Measurements from ENCODE around the gene ASB17. TPM values are rescaled to one million over a fixed set of nuclear protein-coding genes. Genes with fewer than 3 reads are reported as not detected.

Gene ASB17
- total RNA-seq = 0.40 TPM in 1 of 2 replicates, not detected in the other
- 0.28 and 0.31 TPM in 2 replicates for polyA plus RNA-seq

- Histone ChIP-seq H3K9me3 (ENCODE audit: low read depth) (no peaks in the 10 kb centered on the region), H3K36me3 (replicated peaks; ENCODE audit: insufficient read depth, low read depth) (no peaks in the 10 kb centered on the region), H2AFZ (no peak within 1 kb of the TSS), H3K4me1 (ENCODE audit: insufficient read depth) (no peaks in the 10 kb centered on the region), H4K20me1 (ENCODE audit: insufficient read depth, poor library complexity, severe bottlenecking) (no peaks in the 10 kb centered on the region), H3K9me2 (replicated peaks; ENCODE audit: insufficient read depth) (no peaks in the 10 kb centered on the region), H3K79me2 (no peaks in the 10 kb centered on the region), H3K4me3 (no peak within 1 kb of the TSS), H3K27ac (no peak within 1 kb of the TSS), H3K4me2 (no peak within 1 kb of the TSS), H3K27me3 (no peaks in the 10 kb centered on the region)
- TF ChIP-seq EZH2phosphoT487 (IDR thresholded peaks at IDR 0.05; ENCODE audit: low read depth, severe bottlenecking, unreplicated experiment) (no peak), EZH2 (IDR thresholded peaks at IDR 0.05; ENCODE audit: borderline replicate concordance) (no peak), CTCF (IDR thresholded peaks at IDR 0.05; ENCODE audit: poor library complexity) (no peak)
- no peak for DNase-seq (ENCODE audit: low spot score)
- WGBS (ENCODE audit: low lambda C conversion rate, missing lambda C conversion rate) = 92% methylated on average over 1 of the region's 1 CpG
Measured at GRCh38 chr1:75932304-75932703, at the start of gene ASB17. TSS of gene ASB17 (minus strand) at chr1:75932404. CDS start at chr1:75932291, 113 bp downstream.

- H4K20me1 ChIP-seq (ENCODE audit: insufficient read depth, poor library complexity, severe bottlenecking) = no peaks in the 10 kb centered on the region
- H3K9me3 ChIP-seq (ENCODE audit: low read depth) = no peaks in the 10 kb centered on the region
- H3K27me3 ChIP-seq = no peaks in the 10 kb centered on the region
- H3K4me1 ChIP-seq (ENCODE audit: insufficient read depth) = no peaks in the 10 kb centered on the region
- H2AFZ ChIP-seq = no peak overlapping the region
- H3K9me2 ChIP-seq (replicated peaks; ENCODE audit: insufficient read depth) = no peaks in the 10 kb centered on the region
- H3K4me2 ChIP-seq = no peak overlapping the region
- H3K36me3 ChIP-seq (replicated peaks; ENCODE audit: insufficient read depth, low read depth) = no peaks in the 10 kb centered on the region
- H3K27ac ChIP-seq = no peak overlapping the region
- TF ChIP-seq CTCF (IDR thresholded peaks at IDR 0.05; ENCODE audit: poor library complexity) = no peak
- TF ChIP-seq EZH2phosphoT487 (IDR thresholded peaks at IDR 0.05; ENCODE audit: low read depth, severe bottlenecking, unreplicated experiment) = no peak
- no peak for TF ChIP-seq EZH2 (IDR thresholded peaks at IDR 0.05; ENCODE audit: borderline replicate concordance)
- H3K4me3 ChIP-seq = no peak overlapping the region
- H3K79me2 ChIP-seq = no peaks in the 10 kb centered on the region
- DNase-seq (ENCODE audit: low spot score) = no peak
- 86% methylated on average over 6 of the region's 6 CpGs for WGBS (ENCODE audit: low lambda C conversion rate, missing lambda C conversion rate)
Measured at GRCh38 chr1:75980972-75981897, 49.0 kb upstream of the ASB17 start.

GRCh38 chr1:75970631-75971030 is 38.4 kb upstream of the ASB17 start:
- Histone ChIP-seq H3K36me3 (replicated peaks; ENCODE audit: insufficient read depth, low read depth) (no peaks in the 10 kb centered on the region), H2AFZ (no peak overlapping the region), H3K27me3 (no peaks in the 10 kb centered on the region), H3K4me3 (no peak overlapping the region), H3K79me2 (no peaks in the 10 kb centered on the region), H4K20me1 (ENCODE audit: insufficient read depth, poor library complexity, severe bottlenecking) (no peaks in the 10 kb centered on the region), H3K4me2 (no peak overlapping the region), H3K9me3 (ENCODE audit: low read depth) (no peaks in the 10 kb centered on the region), H3K4me1 (ENCODE audit: insufficient read depth) (no peaks in the 10 kb centered on the region), H3K27ac (no peak overlapping the region), H3K9me2 (replicated peaks; ENCODE audit: insufficient read depth) (no peaks in the 10 kb centered on the region)
- TF ChIP-seq CTCF (IDR thresholded peaks at IDR 0.05; ENCODE audit: poor library complexity) = no peak
- no peak for DNase-seq (ENCODE audit: low spot score)

All from hepatocyte (in vitro differentiated cells).